CD4-positive, alpha-beta T cell (primary cell): ENCODE measurements around the gene NINJ1. TPM values are rescaled to one million over a fixed set of nuclear protein-coding genes. Genes with fewer than 3 reads are reported as not detected.

ENCODE experiments used
- ATAC-seq: fragments of 200-7000 bp; cut with Tn5 transposase; one replicate; pipeline ENCODE4 v1.10.0; 2022; ENCODE audit warnings: mild to moderate bottlenecking; ENCODE audit not compliant: poor library complexity
- CTCF ChIA-PET: fragments of 350-600 bp; sonication (Branson Sonifier 250); formaldehyde crosslinking; loops from one replicate; lab custom pipeline; 2021; ENCODE audit warnings: antibody characterized with exemption, inconsistent platforms; lab: Charles Lee
- POLR2A ChIA-PET: fragments of 350-600 bp; sonication (Branson Sonifier 250); formaldehyde crosslinking; loops from one replicate; lab custom pipeline; 2021; ENCODE audit warnings: antibody characterized with exemption, inconsistent platforms; lab: Charles Lee
- DNase-seq, 14 experiments: peaks; one replicate each; pipeline ENCODE4 v3.0.0-alpha.2; 2013 to 2020; ENCODE audit warnings: mixed read lengths in 2 of 14
- H3K27ac ChIP-seq, 2 donors: one replicate each; pipeline versions ENCODE4 v1.5.1 to v1.7.0; 2013; ENCODE audit warnings: low read length in 2 of 2, low read depth in 1 of 2, mild to moderate bottlenecking in 1 of 2
- H3K27me3 ChIP-seq, 2 experiments: 1 replicate in 1 of 2; 2 replicates in 1 of 2; pipeline versions ENCODE4 v1.6.1 to v1.7.0; 2013; ENCODE audit warnings: low read length in 2 of 2, control low read depth in 1 of 2, mild to moderate bottlenecking in 1 of 2, moderate library complexity in 1 of 2; ENCODE audit not compliant: insufficient read depth in 2 of 2, control insufficient read depth in 1 of 2
- H3K36me3 ChIP-seq: one replicate; pipeline ENCODE4 v1.6.1; 2013; ENCODE audit warnings: low read length, control low read depth; ENCODE audit not compliant: insufficient read depth
- H3K4me1 ChIP-seq: one replicate; pipeline ENCODE4 v1.6.1; 2013; ENCODE audit warnings: low read length, control low read depth; ENCODE audit not compliant: insufficient read depth
- H3K4me3 ChIP-seq: one replicate; pipeline ENCODE4 v1.5.1; 2013; ENCODE audit warnings: mild to moderate bottlenecking, low read length, moderate library complexity
- H3K9me3 ChIP-seq, 2 experiments: 1 replicate in 1 of 2; 2 replicates in 1 of 2; pipeline versions ENCODE4 v1.6.1 to v1.7.0; 2013; ENCODE audit warnings: low read length in 2 of 2, mild to moderate bottlenecking in 2 of 2, control low read depth in 1 of 2, moderate library complexity in 1 of 2; ENCODE audit not compliant: control insufficient read depth in 1 of 2, insufficient read depth in 1 of 2
- H3K27ac Mint-ChIP-seq: one replicate; pipeline ENCODE4 v1.8.0; 2020; ENCODE audit warnings: mixed read lengths
- H3K27me3 Mint-ChIP-seq: one replicate; pipeline ENCODE4 v1.8.0; 2021; ENCODE audit warnings: mixed read lengths
- H3K36me3 Mint-ChIP-seq: one replicate; pipeline ENCODE4 v1.8.0; 2021; ENCODE audit warnings: low read depth, mixed read lengths
- H3K4me1 Mint-ChIP-seq: one replicate; pipeline ENCODE4 v1.8.0; 2021; ENCODE audit warnings: low read depth, mixed read lengths
- H3K4me3 Mint-ChIP-seq: one replicate; pipeline ENCODE4 v1.8.0; 2020; ENCODE audit warnings: mild to moderate bottlenecking, mixed read lengths
- H3K9me3 Mint-ChIP-seq: one replicate; pipeline ENCODE4 v1.8.0; 2020; ENCODE audit warnings: mixed read lengths
- intact Hi-C, 2 experiments: fragments of 100-400 bp; cut with DNase I in 1 of 2; cut with micrococcal nuclease in 1 of 2; formaldehyde crosslinking; loops; one replicate each; pipeline versions ENCODE4 v1.15.1 to v1.9.0; 2023 to 2025; cut with DNase I, micrococcal nuclease
- total RNA-seq, 174 experiments: library from RNA in 2 of 174; stranded (reverse) in 2 of 174; gene quantifications; one replicate each; pipeline ENCODE4 v1.2.3 and lab custom pipeline; 2021 to 2026
- TF ChIP-seq, protein P1 (sequence below): fragments of 200-600 bp; IDR thresholded peaks from one replicate; pipeline ENCODE4 v1.8.0; 2022; ENCODE audit warnings: antibody characterized with exemption, mild to moderate bottlenecking

Gene NINJ1
- total RNA-seq, 2 experiments from 2014 or later: 87.8 to 87.9 TPM

DNA sequence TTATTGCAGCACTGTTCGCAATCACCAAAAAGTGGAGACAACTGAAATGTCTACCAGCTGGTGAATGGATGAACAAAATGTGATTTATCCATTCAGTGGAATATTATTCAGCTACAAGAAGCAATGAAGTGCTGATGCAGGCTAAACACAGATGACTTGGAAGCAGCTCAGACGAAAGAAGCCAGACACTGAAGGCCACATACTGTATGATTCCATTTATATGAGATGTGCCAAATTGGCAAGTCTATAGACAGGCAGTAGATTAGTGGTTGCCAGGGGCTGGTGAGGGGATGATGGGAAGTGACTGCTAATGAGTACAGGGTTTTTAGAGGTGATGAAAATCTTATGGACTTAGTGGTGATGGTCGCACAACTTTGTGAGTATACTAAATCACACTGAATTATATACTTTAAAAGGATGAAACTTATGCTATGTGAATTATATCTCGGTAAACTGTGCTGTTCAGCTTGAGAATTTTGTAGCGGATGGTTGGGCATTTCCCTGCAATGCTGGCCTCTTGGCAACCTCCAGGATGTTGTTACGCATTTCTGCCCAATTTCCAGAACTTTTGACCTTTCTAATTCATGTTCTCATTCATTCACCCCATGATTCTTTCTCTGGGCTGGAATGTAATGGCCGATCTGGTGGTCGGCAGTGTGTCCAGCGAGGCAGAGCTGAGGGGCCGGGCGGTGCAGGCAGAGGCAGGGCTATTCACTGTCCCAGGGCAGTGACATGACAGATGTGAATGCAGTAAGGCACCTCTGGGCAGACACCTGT, 27.9 kb upstream of the NINJ1 start:
- intact Hi-C loops: loop anchor here (2.0 to 10.0 kb wide), 3 partner anchors 403 to 801 kb away; no protein-coding TSS in a partner anchor
- H3K4me1 Mint-ChIP-seq: peaks cover 6% of the 10 kb centered on the region
- H3K9me3 Mint-ChIP-seq: no peaks in the 10 kb centered on the region
- POLR2A ChIA-PET: no interaction called here
- CTCF ChIA-PET: no interaction called here
- no peak overlapping the region for H3K4me3 Mint-ChIP-seq
- TF ChIP-seq, protein P1, sequence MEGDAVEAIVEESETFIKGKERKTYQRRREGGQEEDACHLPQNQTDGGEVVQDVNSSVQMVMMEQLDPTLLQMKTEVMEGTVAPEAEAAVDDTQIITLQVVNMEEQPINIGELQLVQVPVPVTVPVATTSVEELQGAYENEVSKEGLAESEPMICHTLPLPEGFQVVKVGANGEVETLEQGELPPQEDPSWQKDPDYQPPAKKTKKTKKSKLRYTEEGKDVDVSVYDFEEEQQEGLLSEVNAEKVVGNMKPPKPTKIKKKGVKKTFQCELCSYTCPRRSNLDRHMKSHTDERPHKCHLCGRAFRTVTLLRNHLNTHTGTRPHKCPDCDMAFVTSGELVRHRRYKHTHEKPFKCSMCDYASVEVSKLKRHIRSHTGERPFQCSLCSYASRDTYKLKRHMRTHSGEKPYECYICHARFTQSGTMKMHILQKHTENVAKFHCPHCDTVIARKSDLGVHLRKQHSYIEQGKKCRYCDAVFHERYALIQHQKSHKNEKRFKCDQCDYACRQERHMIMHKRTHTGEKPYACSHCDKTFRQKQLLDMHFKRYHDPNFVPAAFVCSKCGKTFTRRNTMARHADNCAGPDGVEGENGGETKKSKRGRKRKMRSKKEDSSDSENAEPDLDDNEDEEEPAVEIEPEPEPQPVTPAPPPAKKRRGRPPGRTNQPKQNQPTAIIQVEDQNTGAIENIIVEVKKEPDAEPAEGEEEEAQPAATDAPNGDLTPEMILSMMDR: no peak
- Histone ChIP-seq H3K27ac (no peak overlapping the region), H3K4me1 (peaks cover 8% of the 10 kb centered on the region), H3K9me3 (no peaks in the 10 kb centered on the region), H3K36me3 (no peaks in the 10 kb centered on the region), H3K4me3 (no peak overlapping the region), H3K27me3 (no peaks in the 10 kb centered on the region)
- no peaks in the 10 kb centered on the region for H3K36me3 Mint-ChIP-seq
- no peak overlapping the region for H3K27ac Mint-ChIP-seq
- H3K27me3 Mint-ChIP-seq: no peaks in the 10 kb centered on the region
- ATAC-seq (no peak), DNase-seq (no peak)

DNA sequence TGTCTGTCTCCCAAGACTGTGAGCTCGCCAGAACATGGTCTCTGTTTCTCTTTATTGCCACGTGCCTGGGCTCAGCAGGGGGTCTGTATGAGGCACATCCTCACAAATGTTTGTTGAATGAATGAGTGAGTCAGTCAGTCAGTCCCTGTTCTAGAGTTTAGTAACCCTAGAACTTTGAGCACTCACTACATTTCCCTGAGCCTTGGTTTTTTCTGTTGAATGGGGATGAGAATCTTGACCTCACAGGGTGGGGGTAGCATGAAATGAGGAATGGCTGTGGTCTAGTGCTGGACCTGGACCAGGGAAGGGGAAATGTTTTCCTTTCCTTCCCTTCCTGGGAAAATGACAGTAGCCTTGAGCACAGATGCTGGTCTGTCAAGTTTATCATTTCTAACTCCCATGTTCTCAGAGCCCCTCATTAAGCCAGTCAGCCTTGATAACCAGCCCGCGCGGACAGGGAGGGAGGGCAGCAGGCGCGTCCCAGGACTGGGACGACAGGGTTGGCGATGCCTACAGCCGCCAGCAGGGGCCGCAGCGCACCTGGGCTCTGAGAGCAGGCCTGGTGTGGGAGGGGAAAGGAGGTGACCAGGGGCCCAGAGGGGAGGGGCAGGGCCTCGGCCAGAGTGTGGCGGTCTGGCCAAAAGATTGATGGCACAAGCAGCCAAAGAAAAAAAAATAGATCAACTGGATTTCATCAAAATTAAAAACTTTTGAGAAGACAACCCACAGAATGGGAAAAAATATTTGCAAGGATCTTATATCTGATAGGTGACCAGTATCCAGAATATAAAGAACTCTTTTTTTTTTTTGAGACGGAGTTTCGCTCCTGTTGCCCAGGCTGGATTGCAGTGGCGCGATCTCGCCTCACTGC, 25.8 kb upstream of the NINJ1 start:
- Mint-ChIP-seq H3K36me3 (no peaks in the 10 kb centered on the region), H3K4me3 (no peak overlapping the region), H3K9me3 (no peaks in the 10 kb centered on the region), H3K4me1 (peaks cover 14% of the 10 kb centered on the region), H3K27me3 (no peaks in the 10 kb centered on the region), H3K27ac (no peak overlapping the region)
- Histone ChIP-seq H3K36me3 (no peaks in the 10 kb centered on the region), H3K27ac (no peak overlapping the region), H3K4me3 (no peak overlapping the region), H3K9me3 (no peaks in the 10 kb centered on the region), H3K4me1 (peaks cover 15% of the 10 kb centered on the region), H3K27me3 (no peaks in the 10 kb centered on the region)
- ChIA-PET POLR2A (no interaction called here), CTCF (interaction anchor here (0.6 to 1.6 kb wide), 2 partner anchors 143 to 530 kb away, joined by 3 to 4 read pairs; no protein-coding TSS in a partner anchor)
- DNase-seq (peak; percentile 41 to 81 (median 63)), ATAC-seq (peak; percentile 89)
- TF ChIP-seq, protein P1: peak; percentile 96
- intact Hi-C loops: loop anchor here (1.0 to 10.0 kb wide), 5 partner anchors 142 to 803 kb away; no protein-coding TSS in a partner anchor

DNA sequence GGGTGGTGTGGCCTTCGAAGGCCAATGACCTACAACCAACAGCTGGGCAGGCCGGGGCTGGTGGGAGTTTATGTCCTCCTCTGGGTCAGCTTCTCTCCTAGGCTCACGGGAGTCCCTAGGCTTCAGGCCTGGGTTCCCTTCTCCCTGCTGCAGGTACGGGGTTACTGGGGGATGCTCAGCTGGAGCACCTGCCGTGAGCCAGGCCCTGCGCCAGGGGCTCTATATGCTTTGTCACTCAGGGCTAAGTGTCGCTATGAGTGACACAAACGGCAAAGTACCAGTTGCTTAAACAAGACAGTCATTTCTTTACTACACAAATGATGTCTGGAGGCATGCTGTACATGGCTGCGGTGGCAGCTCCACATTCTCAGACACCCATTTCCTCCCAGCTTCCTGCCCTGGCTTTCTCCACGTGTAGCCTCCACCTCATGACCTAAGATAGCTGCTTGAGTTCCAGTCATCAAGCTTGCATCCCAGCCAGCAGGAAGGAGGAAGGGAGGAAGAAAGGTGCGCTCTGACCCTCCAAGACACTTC, 22.5 kb upstream of the NINJ1 start:
- peaks cover 20% of the 10 kb centered on the region for H3K4me1 Mint-ChIP-seq
- H3K27me3 ChIP-seq: no peaks in the 10 kb centered on the region
- H3K4me3 ChIP-seq: no peak overlapping the region
- H3K9me3 Mint-ChIP-seq: no peaks in the 10 kb centered on the region
- H3K4me3 Mint-ChIP-seq: no peak overlapping the region
- TF ChIP-seq, protein P1: no peak
- H3K27ac Mint-ChIP-seq: no peak overlapping the region
- ATAC-seq (peak; percentile 52), DNase-seq (peak in 1 of 14 experiments; percentile 49)
- no peaks in the 10 kb centered on the region for H3K36me3 Mint-ChIP-seq
- ChIA-PET POLR2A (interaction anchor here (1.1 to 1.2 kb wide), 2 partner anchors 23 to 37 kb away, joined by 4 read pairs; partner anchors contain the start of gene NINJ1), CTCF (no interaction called here)
- peaks cover 15% of the 10 kb centered on the region for H3K4me1 ChIP-seq
- intact Hi-C loops: loop anchor here in 1 of 2 experiments (5.0 kb wide), 1 partner anchor 806 kb away; no protein-coding TSS in a partner anchor
- no peaks in the 10 kb centered on the region for H3K36me3 ChIP-seq
- H3K27me3 Mint-ChIP-seq: no peaks in the 10 kb centered on the region
- no peaks in the 10 kb centered on the region for H3K9me3 ChIP-seq
- H3K27ac ChIP-seq: no peak overlapping the region
